Measurements from ENCODE around the gene PDE6D.

- TF ChIP-seq CTCF (IDR thresholded peaks at IDR 0.05; ENCODE audit: low read depth, low read length) = no peak
- no peak for TF ChIP-seq POLR2A (IDR thresholded peaks at IDR 0.05; ENCODE audit: extremely low read depth, insufficient read length)
- TF ChIP-seq MAX (IDR thresholded peaks at IDR 0.05; ENCODE audit: low read depth, low read length) = no peak
- TF ChIP-seq MYC (IDR thresholded peaks at IDR 0.05; ENCODE audit: low read depth, low read length) = no peak
Measured at GRCh38 chr2:231692847-231693246, 88.2 kb downstream of the PDE6D start.
